Coronary artery (tissue), 2 donors: ENCODE data around the gene SLC19A1.

Experiments used
- DNase-seq: peaks from one replicate; pipeline ENCODE4 v3.0.0-alpha.2; 2017; ENCODE audit warnings: low spot score
- H3K27ac ChIP-seq, 2 donors: fragments of 200-600 bp; sonication (generic); one replicate each; pipeline ENCODE4 v1.5.1; 2016 to 2019
- H3K4me3 ChIP-seq: fragments of 200-600 bp; sonication (generic); 2 replicates; pipeline ENCODE4 v1.5.1; 2016; ENCODE audit warnings: mild to moderate bottlenecking, moderate library complexity
- TF ChIP-seq, protein P1 (sequence below): fragments of 200-600 bp; sonication (generic); IDR thresholded peaks from one replicate; pipeline ENCODE4 v1.5.1; 2019; ENCODE audit warnings: antibody characterized with exemption

SLC19A1 gene

GRCh38 chr21:45551783-45552695, 9.8 kb upstream of the SLC19A1 start:
- Histone ChIP-seq H3K4me3 (no peak overlapping the region), H3K27ac (peak overlapping the region in 1 of 2 donors; percentile 51)
- TF ChIP-seq, protein P1, sequence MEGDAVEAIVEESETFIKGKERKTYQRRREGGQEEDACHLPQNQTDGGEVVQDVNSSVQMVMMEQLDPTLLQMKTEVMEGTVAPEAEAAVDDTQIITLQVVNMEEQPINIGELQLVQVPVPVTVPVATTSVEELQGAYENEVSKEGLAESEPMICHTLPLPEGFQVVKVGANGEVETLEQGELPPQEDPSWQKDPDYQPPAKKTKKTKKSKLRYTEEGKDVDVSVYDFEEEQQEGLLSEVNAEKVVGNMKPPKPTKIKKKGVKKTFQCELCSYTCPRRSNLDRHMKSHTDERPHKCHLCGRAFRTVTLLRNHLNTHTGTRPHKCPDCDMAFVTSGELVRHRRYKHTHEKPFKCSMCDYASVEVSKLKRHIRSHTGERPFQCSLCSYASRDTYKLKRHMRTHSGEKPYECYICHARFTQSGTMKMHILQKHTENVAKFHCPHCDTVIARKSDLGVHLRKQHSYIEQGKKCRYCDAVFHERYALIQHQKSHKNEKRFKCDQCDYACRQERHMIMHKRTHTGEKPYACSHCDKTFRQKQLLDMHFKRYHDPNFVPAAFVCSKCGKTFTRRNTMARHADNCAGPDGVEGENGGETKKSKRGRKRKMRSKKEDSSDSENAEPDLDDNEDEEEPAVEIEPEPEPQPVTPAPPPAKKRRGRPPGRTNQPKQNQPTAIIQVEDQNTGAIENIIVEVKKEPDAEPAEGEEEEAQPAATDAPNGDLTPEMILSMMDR = no peak
- no peak for DNase-seq

DNA sequence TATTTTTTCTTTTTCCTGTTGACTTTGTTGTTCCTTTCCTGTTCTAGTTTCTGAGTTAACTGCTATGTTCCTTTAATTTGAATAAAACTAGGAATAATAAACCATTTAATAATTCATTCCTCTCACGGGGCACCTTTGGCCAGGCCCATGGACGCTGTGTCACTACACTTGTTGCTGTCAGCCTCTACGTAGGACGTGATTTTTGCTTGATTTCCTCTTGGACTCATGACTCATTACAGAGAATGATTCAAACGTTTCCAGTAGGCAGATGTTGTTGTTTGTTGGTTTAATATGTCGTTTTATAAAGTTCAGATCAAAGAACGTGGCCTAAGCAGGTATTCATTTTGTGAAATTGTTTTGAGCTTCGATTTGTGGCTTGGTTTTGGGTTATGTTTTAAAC, 9.1 kb upstream of the SLC19A1 start:
- H3K27ac ChIP-seq = peak overlapping the region in 1 of 2 donors; percentile 51
- no peak for DNase-seq
- TF ChIP-seq, protein P1 = no peak
- no peak overlapping the region for H3K4me3 ChIP-seq

- Histone ChIP-seq H3K4me3 (no peak overlapping the region), H3K27ac (peak overlapping the region in 1 of 2 donors; percentile 11)
- DNase-seq = no peak
- TF ChIP-seq, protein P1 = no peak
Observed at GRCh38 chr21:45550522-45551210, 8.4 kb upstream of the SLC19A1 start.

- no peak for DNase-seq
- Histone ChIP-seq H3K4me3 (no peak overlapping the region), H3K27ac (peak overlapping the region in 1 of 2 donors; percentile 11)
- TF ChIP-seq, protein P1 = no peak
Observed at GRCh38 chr21:45549626-45550463, 7.6 kb upstream of the SLC19A1 start.

DNA sequence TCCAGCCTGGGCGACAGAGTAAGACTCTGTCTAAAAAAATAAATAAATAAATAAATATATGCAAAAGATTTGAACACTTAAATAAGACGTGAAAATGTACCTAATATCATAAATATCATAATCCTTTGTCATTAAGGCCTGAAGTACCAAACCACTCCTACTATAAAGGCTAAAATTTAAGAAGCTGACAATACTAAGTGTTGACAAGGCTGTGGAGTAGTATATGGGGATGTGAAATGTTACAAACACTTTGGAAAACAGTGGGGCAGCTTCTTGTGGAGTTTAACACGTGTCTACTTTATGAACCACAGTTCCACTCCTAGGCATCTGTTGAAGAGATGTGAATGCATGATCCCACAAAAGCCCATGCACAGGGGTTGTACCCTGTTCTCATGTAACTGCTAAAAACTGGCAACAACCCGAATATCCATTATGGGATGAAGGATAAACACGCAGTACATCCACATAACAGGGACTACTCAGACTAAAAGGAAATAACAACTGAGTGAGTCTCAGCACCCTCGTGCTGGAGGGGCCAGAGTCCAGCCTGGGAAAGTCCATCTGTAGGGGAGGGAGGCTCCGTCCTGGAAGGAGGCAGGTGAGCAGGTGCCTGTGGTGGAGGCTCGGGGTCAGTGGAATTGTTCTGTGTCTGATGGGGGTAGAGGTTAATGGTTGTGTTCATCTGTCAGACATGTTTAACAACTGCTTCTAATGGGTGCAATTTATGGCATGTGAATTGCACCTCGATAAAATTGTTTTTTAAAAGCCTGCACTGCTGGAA, 6.7 kb upstream of the SLC19A1 start:
- TF ChIP-seq, protein P1 = no peak
- H3K27ac ChIP-seq = no peak overlapping the region
- no peak for DNase-seq
- no peak overlapping the region for H3K4me3 ChIP-seq

GRCh38 chr21:45547545-45547900, 5.3 kb upstream of the SLC19A1 start:
- Histone ChIP-seq H3K4me3 (no peak overlapping the region), H3K27ac (no peak overlapping the region)
- TF ChIP-seq, protein P1 = no peak
- no peak for DNase-seq
